Measurements from ENCODE around the gene UTS2B.

The UTS2B gene, protein sequence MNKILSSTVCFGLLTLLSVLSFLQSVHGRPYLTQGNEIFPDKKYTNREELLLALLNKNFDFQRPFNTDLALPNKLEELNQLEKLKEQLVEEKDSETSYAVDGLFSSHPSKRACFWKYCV

DNA sequence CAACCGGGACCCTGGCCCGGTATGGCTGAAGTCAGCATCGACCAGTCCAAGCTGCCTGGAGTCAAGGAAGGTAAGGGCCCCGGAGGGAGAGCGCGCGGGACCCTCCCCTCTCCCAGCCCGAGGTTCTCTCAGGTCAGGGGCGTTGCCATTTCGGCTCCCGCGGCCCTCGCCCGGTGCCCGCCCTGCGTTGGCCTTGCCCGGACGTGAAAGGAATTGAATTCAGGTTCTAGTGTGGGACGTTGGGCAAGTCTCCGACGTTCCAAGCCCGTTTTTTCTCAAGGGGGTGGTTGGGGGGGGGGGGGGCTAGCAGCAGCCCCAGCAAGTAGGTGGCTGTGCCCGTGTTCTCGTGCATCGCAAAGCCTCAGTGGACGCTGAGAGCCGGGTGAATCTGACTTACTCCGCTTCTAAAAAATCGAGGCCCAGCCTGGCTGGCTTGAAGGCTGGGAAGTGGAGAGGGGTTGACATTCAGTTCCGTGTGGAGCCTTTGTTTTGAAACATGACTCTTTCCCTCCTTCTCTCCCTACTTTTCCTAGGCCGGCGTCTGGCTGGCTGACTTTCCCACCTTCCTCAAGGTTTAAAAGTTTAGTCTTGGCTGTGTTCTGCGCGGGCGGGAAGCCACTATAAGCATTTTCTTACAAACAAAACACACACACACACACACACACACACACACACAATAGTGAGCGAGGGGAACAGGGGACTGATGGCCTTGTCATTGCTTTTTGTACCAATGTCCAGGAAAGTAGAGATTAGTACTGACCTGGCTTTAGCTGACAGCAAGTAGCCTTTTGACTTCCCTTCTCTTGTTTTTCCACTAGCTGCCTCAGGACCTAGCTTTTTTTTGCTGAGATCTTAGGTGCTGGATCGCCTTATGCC is at the start of gene UTS2B:
UTS2B (minus strand) TSS at position 873 of the 876 bp plus-strand sequence. CDS start 48,337 bp downstream, outside the sequence.
- no peak for DNase-seq

DNA sequence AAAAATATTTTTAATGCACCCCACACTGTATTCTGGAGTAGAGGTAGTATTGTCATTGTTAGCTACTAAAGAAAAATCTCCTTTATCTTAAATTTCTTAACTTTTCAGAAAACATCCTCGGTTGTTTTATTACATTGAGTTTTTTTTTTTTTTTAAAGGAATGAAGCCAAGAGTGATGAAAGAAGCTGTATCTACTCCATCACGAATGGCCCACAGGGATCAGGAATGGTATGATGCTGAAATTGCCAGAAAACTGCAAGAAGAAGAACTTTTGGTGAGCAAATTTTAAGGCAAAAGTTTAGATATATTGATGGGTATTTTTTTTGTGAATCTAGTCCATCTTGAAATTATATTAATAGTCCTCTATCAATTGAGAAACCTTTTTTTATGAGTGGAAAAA is 49.7 kb upstream of the UTS2B start:
- DNase-seq = no peak

DNA sequence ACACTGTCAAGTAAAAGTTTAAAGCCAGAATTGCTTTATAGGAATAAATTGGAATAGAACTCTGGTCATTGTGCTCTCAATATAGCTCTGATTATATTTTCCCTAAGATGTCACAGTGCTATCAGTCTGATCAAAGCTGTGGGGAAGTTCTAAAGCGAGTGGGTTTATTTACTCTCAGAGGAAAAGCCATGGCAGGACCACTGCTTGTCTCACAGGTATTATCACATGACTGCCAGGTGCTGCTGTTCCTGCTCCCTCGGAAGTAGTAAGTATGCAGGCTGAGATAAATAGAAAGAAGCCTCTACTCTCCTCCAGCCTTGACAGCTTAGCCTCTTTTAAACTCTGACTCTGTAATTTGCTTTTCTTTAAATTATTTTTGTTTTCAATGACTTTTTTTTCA is 49.1 kb upstream of the UTS2B start:
- DNase-seq = no peak

DNA sequence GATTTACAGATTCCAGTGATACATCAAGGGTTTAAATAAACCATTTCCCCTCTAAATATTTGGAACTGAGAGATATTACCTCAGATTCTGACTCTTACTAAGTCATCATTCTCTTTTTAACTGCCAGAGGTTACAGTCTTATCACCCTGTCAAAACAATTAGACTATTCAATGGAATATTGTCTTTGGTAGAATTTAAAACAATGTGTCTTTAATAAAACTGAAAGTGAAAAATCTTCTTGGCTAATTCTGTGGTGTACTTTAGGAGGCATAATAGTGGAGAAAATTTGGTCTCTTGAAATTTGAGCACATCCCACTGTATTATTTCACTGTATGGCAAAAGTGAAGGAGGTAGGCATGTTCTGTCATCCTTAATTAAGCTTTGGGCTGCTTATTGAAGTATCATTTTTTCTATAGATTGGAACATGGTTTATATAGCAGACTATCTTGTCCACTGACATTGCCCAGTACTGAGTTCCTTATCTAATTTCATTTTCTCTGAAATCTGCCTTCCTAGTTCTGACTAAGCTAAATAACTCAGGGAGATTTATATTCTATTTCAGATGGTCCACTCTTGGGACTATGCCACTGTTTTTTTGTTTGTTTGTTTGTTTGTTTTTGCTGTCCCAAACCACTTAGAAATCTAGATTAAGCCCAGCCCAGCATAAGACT is 48.0 kb upstream of the UTS2B start:
- no peak for DNase-seq

DNA sequence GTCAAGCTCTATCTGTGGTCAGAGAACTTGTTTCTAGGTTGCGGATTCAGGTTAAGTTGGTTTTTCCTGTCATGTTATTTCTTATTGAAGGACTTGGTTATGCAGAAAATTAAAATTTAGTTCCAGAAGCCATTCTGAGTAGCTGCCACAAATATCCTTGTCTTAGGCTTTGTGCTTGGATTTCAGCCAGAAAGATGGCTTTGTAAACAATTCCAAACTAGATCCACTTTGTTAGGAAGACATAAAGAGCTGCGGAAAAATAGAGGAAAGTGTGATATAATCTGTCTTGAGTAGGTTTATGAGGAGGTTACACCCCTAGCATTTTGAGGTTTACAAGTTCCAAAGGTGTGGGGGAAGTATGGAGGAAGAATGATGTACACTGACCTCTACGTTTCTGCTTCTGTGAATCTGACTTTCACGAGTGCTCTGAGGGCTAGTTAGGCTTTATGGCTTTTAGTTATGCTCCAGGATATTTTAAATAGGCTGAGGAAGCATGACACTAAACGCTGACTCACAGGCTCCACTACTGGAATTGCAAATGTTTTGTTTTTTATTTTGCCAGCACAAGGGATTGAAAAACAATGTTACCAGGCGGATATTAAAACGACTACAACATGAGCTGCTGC is 46.3 kb upstream of the UTS2B start:
- no peak for DNase-seq

DNA sequence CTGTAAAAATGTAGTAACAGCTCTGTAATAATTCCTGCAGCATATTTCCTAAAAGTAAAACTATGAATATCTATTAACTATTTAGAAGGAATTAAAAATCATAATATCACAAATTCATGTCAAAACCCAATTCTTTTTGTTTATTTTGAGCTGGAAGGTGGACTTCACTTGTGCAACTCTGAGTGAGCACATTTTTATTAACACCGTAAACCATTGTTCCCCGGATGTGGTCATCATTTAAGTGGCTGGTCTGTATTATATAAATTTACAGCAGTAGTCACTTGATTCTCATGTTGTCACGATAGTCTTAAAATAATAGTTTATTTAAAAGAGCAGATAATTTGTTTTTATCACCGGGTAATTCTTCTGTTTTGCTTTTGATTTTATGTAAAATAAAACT is 43.0 kb upstream of the UTS2B start:
- no peak for DNase-seq

DNA sequence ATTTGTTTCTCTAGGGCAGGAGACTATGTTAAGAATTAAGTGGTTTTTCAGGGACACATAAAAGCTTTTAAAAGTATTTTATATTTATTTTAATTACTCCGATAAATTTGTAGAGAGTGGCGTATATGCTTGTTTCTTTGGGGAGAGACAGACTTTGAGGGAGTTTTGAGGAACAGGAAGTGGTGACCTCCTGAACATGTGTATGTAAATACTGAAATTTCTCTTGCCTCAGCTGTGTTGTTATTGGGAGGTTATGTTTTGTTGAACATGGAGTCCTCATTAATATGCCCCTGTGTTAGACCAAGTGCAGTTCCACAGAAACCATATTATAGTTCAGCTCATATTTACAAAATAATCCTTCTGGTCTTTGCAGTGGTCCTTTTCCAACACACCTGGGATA is 41.8 kb upstream of the UTS2B start:
- no peak for DNase-seq

DNA sequence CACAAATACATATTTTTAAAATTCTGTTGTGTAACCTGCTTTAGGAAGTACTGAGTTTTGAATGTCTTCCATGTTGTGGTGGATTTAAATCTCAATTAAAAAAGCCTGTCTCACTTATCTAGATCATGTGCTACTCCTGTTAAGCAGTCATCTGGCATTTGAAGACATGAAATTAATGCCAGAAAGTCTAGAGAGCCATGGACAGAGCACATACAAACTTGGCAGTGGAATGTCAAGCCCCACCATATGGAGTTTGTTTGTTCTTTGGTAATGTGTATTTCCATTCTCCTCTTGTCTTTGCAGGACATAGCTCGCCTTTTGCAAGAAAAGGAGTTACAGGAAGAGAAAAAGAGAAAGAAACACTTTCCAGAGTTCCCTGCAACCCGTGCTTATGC is 39.3 kb upstream of the UTS2B start:
- DNase-seq = no peak

DNA sequence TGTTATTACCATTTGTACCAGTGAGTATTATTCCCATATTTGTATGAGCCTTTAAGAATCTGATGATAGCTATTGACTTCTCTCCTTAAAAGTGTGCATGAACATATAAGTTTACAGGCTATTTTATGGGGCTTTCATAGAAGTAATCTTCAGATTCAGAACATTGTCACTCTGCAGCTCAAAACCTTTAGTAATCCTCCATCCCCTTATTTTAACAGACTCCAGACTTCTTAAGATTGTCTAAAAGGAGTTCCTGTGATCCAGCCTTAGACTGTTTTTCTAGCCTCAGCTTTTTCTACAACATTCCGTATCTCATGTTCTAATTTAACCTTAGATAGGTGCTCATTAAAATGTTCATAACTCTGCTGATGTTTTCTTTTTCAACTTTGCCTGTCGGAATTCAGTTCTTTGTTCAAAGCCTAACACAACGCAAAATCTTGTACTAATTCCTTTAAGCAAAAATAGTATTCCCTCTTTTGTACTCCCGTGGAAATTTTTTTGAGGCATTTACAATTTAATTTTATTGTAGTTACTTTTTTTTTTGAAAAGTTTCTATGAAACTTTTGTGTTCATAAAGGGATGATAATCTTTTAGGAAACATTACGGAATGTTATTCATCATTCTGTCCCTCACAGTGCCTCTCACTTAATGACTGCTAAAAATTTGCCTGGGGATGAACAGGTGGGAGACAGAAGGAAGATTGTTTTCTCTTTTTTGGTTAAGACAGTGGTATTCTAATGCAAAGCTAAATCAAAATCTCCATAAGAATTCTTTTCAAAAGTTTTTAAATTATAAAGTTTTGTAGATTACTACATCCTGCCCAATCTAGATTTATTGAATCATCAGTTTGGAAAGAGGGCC is 38.7 kb upstream of the UTS2B start:
- DNase-seq = no peak

DNA sequence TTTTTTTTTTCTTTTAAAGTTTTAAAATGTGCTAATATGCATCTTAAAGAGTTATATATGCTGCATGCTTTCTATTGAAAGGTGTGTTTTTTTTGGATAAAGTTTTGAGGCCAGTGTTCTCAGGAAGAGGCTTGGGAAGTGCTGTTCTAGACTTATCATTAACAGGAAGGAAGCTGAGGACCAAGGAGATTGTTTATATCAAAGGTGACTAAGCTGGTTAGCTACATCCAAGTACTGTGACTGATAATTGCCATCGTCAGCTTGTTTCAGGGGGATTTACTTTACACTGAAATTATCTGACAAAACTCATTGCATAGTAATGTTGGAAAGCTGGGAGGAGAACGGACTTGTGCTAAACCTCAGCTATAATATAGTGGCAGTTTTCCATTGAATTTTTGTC is 36.3 kb upstream of the UTS2B start:
- no peak for DNase-seq

DNA sequence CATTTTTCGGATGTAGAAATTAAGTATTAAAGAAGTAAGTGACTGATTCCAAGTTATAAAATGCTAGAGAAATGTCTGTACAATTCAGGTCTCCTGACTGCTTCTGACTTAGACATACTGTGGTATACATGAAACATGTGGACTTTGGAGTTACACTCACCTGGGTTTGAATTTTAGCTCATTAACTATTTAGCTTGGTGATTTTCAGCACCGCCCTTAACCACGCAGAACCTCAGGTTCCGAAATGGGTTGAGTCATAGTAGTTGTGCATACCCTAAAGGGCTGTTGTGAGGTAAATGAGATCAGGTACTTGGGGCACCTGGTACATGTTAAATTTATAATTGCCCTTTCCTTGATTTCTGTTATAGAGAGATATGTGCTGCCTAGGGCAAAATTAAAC is 32.9 kb upstream of the UTS2B start:
- DNase-seq = no peak

DNA sequence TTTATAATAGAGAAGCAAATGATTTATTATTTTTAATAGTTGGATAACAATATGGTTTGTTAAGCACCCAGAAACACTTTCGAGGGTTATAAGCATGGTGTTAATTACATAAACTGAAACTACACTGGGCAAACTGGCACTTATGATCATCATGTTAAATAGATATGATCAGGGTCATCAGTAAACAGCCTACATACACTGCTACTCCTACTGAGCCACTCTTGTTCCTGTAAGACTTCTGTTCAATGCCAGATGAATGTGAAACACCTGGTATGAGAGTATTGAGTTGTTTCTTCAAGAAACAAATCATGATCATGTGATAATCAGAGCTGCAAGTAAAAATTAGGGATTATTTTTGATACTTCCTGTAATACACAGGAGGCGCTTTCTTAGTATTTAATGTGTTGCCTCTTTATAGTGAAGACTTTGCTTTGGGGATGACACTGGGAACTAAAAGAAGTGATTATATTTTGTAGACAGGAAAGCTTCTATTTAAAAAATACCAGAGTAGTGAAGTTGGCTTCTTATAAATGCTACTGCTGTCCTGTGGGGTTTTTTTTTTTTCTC is 32.3 kb upstream of the UTS2B start:
- DNase-seq = no peak

DNA sequence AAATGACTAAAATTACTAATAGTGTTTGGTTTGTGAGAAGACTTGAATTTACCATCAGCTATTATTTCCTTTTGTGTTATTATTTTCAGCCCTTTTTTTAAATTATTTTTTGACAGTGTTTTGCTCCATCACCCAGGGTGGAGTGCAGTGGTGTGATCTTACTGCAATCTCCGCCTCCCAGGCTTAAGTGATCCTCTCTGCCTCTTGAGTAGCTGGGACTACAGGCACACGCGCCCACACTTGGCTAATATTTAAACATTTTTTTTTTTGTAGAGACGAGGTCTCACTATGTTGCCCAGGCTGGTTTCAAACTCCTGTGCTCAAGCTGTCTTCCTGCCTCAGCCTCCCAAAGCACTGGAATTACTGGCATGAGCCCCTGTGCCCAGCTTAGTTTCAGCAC is 31.7 kb upstream of the UTS2B start:
- no peak for DNase-seq

DNA sequence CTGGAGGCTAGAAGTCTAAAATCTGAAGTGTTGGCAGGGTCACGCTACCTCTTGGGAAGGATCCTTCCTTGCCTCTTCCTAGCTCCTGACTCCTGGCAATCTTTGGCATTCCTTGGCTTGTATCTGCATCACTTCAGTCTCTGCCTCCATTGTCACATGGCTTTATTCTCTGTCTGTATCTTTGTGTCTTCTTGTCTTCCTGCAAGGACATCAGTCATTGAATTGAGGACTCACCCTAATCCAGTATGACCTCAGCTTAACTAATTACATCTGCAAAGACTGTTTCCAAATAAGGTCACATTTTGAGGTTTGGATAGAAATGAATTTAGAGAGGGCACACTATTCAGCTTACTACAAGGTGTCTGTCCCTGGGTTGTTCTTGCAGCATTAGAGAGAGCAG is 31.1 kb upstream of the UTS2B start:
- DNase-seq = no peak

DNA sequence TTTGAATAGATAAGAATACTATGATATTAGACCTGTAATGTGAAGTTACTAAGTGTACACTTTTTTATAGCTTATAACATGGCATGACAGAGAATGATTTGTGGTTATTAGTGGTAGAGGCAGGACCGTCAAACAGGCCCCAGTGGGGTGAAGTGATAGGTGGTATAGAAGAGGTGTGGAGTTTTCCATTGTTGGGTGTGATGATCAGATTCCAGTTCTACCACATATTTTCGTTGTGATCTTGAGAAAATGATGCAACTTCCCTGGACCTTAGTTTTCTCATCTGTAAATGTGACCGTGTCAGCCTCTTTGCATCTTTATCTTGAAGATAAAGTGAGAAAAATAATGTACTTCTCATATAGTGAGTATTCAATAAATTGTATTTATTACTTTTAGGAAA is 30.3 kb upstream of the UTS2B start:
- no peak for DNase-seq

DNA sequence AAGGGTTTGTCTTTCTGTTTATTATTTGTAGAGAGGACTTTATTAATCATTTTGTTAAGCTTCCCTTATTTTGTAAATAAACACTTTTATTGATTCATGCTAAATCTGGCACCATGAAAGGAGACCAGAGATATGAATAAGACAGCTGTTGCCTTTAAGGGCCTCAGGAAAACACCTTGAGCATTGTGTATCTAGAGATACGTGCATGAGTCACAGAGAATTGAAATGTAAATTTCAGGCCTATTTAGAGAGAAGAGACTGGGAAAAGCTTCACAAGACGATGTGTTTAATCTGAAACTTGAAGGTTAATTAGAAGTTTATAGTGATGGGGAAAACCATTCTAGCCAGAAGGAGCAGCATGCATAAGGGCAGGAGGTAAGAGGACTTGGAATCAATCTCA is 28.6 kb upstream of the UTS2B start:
- no peak for DNase-seq

DNA sequence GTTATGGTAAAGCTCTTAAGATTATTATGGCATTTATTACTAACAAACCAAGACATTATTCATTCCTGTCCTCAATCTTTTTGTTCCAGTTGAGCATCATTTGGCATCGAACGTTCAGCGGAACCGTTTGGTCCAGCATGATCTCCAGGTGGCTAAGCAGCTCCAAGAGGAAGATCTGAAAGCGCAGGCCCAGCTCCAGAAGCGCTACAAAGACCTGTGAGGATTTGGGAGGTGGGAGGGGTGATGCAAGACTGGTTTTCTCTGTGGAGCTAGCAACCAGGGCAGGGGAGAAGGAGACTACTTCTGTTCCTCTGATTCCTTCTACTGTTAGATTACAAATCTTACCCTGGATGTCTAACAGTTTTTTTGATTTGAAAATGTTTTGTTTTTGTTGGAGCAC is 27.6 kb upstream of the UTS2B start:
- DNase-seq = no peak

DNA sequence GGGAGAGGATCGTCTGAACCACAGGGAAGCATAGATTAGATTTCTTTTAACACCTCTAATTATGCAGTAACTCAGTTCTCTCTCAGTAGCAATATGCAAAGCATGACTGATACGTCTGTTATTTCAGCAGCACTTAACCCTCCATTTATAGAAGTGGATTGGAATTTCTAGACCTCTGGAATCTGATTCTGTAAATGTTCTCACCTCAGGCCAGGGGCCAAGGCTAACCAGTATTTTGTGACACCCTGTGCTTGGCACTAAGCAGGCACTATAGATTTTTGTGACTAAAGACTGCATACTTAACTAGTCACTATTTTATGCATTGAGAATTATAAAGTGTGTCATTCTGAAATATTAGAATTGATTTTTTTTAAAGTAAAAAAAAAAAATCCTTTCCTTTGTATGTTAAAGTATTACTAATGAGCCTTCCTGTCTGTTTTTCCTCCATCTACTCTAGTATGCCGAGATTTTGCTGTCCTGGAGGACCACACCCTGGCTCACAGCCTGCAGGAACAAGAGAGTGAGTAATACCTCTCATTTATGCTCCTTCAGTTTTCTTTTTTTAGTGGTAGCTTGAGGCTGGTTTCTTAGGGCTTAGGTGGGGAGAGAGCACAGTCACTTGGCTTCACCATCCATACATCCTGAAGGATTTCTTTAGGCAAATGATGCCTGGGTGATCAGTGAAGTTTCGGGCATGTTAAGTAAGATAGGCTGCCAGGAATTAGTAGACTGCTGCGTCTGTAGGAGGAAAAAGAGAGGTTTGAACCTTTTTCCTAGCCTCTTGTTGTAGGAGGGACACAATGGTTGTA is 26.5 kb upstream of the UTS2B start:
- DNase-seq = no peak

DNA sequence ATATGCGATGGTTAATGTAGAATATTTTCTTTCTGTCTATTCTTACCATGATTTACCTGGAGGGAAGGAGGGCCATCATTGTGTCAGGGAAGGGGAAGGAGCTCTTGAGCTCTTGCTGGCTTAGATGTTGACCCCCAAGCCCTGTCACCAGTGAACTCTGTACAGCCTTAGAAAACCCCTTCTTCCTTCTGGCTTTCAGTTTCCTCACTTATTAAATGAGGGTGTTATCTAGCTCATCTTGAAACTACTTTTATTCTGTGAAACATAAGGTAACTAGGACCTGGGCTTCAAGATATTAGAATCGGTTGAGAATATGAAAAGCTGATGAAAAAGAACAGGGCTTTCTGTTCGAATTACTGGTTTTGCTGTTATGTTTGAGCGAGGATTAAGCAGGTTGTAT is 25.1 kb upstream of the UTS2B start:
- DNase-seq = no peak

DNA sequence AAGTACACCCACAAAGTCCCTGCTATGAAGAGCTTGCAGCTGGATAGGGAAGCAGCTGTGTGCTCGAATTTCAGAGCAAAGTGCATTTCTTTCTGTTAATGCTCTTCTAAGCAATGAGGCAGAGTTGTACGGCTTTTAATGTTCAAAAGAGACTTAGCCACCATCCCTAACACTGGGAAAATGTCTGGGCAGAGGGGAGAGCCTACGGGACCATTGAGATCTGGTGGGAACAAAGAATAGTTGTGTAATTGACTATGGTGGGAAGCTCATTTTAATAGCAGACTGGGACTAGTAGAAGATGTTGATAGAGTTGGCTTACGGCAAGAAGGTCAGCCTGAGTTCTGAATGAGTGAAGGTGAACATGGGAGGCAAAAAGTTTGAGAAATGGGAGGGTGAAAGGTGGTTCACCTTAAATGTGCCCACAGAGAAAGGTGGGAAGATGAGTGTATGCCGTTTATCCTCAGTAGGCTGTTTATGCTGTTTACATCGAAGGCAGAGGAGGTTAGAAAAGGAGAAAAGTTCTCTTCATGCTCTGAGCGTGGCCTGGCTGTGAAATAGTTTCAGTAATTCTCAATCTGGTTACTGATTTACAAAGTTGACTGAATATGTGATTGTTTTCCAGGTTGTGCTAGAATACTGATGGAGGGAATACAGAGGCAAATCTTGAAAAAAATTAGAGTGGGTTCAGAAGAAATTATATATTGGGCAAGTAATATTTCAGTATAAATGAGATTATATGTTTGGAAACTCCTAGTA is 22.9 kb upstream of the UTS2B start:
- no peak for DNase-seq

DNA sequence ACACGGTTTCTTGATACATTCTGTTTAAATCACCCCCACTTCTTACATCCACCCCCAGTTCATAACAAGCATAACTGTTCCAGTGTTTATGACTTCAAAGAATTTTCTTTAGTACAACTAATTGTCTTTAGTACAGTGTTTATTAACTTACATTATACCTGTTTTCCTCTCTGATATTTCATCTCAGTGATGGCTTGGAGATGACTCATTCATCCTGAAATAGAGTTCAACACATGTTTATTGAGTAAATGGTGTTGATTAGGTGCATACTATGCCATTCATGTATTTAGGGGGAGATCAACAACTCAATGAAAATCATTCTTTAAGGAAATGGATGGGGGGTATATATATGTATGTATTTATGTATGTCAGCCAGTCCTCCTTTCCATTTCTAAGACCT is 21.7 kb upstream of the UTS2B start:
- no peak for DNase-seq

Measured in CD4-positive, alpha-beta T cell treated with Interleukin-15 for 1 hour (primary cell).